Measurements from ENCODE around the gene TMEM45B. TPM values are rescaled to one million over a fixed set of nuclear protein-coding genes. Genes with fewer than 3 reads are reported as not detected.

TMEM45B gene
- total and polyA plus RNA-seq, 2 of the 13 experiments (the other 11 are each of a cell fraction or from before 2014, with no cell fraction given): 29.1 to 181 TPM

GRCh38 chr11:129895126-129896041 is 79.7 kb downstream of the TMEM45B start, which contains the start of gene NFRKB (continued):
- TF ChIP-seq FOXK1 (CRISPR knock-in tag; IDR thresholded peaks at IDR 0.05; ENCODE audit: borderline replicate concordance, low read depth) (no peak), HDAC6 (IDR thresholded peaks at IDR 0.05; ENCODE audit: low read depth, low read length) (no peak), MAFF (IDR thresholded peaks at IDR 0.05; ENCODE audit: low read depth, low read length) (no peak), ZMYM4 (CRISPR knock-in tag; IDR thresholded peaks at IDR 0.05) (peak; percentile 39; the same call in 1 of the 2 replicates), ZNF781 (CRISPR knock-in tag; IDR thresholded peaks at IDR 0.05; ENCODE audit: borderline replicate concordance, not compliant biosample characterization) (no peak), PATZ1 (CRISPR knock-in tag; IDR thresholded peaks at IDR 0.05) (no peak; the same call in 1 of the 2 replicates), SNAPC2 (CRISPR knock-in tag; IDR thresholded peaks at IDR 0.05) (no peak), TMF1 (CRISPR knock-in tag; IDR thresholded peaks at IDR 0.05; ENCODE audit: low read depth) (no peak), ZBTB8A (CRISPR knock-in tag; IDR thresholded peaks at IDR 0.05; ENCODE audit: borderline replicate concordance, low read depth) (no peak), ZNF317 (CRISPR knock-in tag; IDR thresholded peaks at IDR 0.05) (peak; percentile 1; the same call in 1 of the 2 replicates), ZNF329 (CRISPR knock-in tag; IDR thresholded peaks at IDR 0.05; ENCODE audit: low read depth) (peak; percentile 64; the same call in 1 of the 2 replicates), NKX3-1 (CRISPR knock-in tag; IDR thresholded peaks at IDR 0.05) (0 out of 2 replicates have a peak, but pooled peaks have one; percentile 50), RFX3 (CRISPR knock-in tag; IDR thresholded peaks at IDR 0.05) (no peak), ZSCAN5A (CRISPR knock-in tag; IDR thresholded peaks at IDR 0.05; ENCODE audit: borderline replicate concordance) (no peak), SUZ12 (IDR thresholded peaks at IDR 0.05; ENCODE audit: low read depth, low read length) (no peak), NFKB2 (CRISPR knock-in tag; IDR thresholded peaks at IDR 0.05; ENCODE audit: borderline replicate concordance) (peak; percentile 64; the same call in 1 of the 2 replicates), ZFP41 (CRISPR knock-in tag; IDR thresholded peaks at IDR 0.05; ENCODE audit: borderline replicate concordance) (no peak), HDAC2 (CRISPR knock-in tag; IDR thresholded peaks at IDR 0.05) (no peak), HMG20A (CRISPR knock-in tag; IDR thresholded peaks at IDR 0.05; ENCODE audit: borderline replicate concordance) (no peak), ZNF776 (CRISPR knock-in tag; IDR thresholded peaks at IDR 0.05) (no peak; the same call in 1 of the 2 replicates), KDM5B (CRISPR knock-in tag; IDR thresholded peaks at IDR 0.05; ENCODE audit: borderline replicate concordance) (0 out of 2 replicates have a peak, but pooled peaks have one; percentile 27), KLF9 (CRISPR knock-in tag; IDR thresholded peaks at IDR 0.05; ENCODE audit: low read depth) (no peak), ZMYM2 (CRISPR knock-in tag; IDR thresholded peaks at IDR 0.05) (no peak), RXRA (CRISPR knock-in tag; IDR thresholded peaks at IDR 0.05) (peak; percentile 29; the same call in 1 of the 2 replicates), SP5 (CRISPR knock-in tag; IDR thresholded peaks at IDR 0.05; ENCODE audit: borderline replicate concordance, low read depth) (0 out of 2 replicates have a peak, but pooled peaks have one; percentile 16), ZSCAN9 (CRISPR knock-in tag; IDR thresholded peaks at IDR 0.05; ENCODE audit: borderline replicate concordance) (no peak), RARG (CRISPR knock-in tag; IDR thresholded peaks at IDR 0.05; ENCODE audit: low read depth) (no peak), ZFP82 (CRISPR knock-in tag; IDR thresholded peaks at IDR 0.05; ENCODE audit: borderline replicate concordance) (peak; percentile 73; the same call in 1 of the 2 replicates), PCBP1 (IDR thresholded peaks at IDR 0.05; ENCODE audit: borderline replicate concordance, low read depth, low read length) (no peak)
